Activated B cell treated with CpG ODN at 0.5 μM for 24 hours (primary cell): ENCODE results near the gene THSD4. TPM values are rescaled to one million over a fixed set of nuclear protein-coding genes. Genes with fewer than 3 reads are reported as not detected.

Experiments
- ATAC-seq: fragments of 200-7000 bp; cut with Tn5 transposase; one replicate; pipeline ENCODE4 v1.10.0; 2021; ENCODE audit warnings: low read depth, mild to moderate bottlenecking, moderate library complexity
- CTCF ChIA-PET: fragments of 350-600 bp; sonication (Branson Sonifier 250); formaldehyde crosslinking; loops from one replicate; lab custom pipeline; 2021; ENCODE audit warnings: antibody characterized with exemption; lab: Charles Lee
- POLR2A ChIA-PET: fragments of 350-600 bp; sonication (Branson Sonifier 250); formaldehyde crosslinking; loops from one replicate; lab custom pipeline; 2021; ENCODE audit warnings: antibody characterized with exemption; lab: Charles Lee
- DNase-seq: peaks from one replicate; pipeline ENCODE4 v3.0.0; 2022
- H3K27ac Mint-ChIP-seq: one replicate; pipeline ENCODE4 v1.8.0; 2020; ENCODE audit warnings: mixed read lengths
- H3K27me3 Mint-ChIP-seq: one replicate; pipeline ENCODE4 v1.8.0; 2021; ENCODE audit warnings: mixed read lengths
- H3K36me3 Mint-ChIP-seq: one replicate; pipeline ENCODE4 v1.8.0; 2021; ENCODE audit warnings: low read depth, mixed read lengths
- H3K4me1 Mint-ChIP-seq: one replicate; pipeline ENCODE4 v1.8.0; 2021; ENCODE audit warnings: mixed read lengths
- H3K4me3 Mint-ChIP-seq: one replicate; pipeline ENCODE4 v1.8.0; 2020; ENCODE audit warnings: mild to moderate bottlenecking, mixed read lengths
- H3K9me3 Mint-ChIP-seq: one replicate; pipeline ENCODE4 v1.8.0; 2020; ENCODE audit warnings: mixed read lengths
- CTCF ChIP-seq: fragments of 200-600 bp; IDR thresholded peaks from one replicate; pipeline ENCODE4 v1.8.0; 2022; ENCODE audit warnings: antibody characterized with exemption, mild to moderate bottlenecking
- intact Hi-C: fragments of 100-400 bp; cut with micrococcal nuclease; formaldehyde crosslinking; loops from one replicate; pipeline ENCODE4 v1.15.1; 2024
- total RNA-seq: library from RNA; stranded (reverse); gene quantifications from 2 replicates; pipeline ENCODE4 v1.2.3, GENCODE V29; 2022

The THSD4 gene
- total RNA-seq, 1 donor from 2014 or later, result not detected

DNA sequence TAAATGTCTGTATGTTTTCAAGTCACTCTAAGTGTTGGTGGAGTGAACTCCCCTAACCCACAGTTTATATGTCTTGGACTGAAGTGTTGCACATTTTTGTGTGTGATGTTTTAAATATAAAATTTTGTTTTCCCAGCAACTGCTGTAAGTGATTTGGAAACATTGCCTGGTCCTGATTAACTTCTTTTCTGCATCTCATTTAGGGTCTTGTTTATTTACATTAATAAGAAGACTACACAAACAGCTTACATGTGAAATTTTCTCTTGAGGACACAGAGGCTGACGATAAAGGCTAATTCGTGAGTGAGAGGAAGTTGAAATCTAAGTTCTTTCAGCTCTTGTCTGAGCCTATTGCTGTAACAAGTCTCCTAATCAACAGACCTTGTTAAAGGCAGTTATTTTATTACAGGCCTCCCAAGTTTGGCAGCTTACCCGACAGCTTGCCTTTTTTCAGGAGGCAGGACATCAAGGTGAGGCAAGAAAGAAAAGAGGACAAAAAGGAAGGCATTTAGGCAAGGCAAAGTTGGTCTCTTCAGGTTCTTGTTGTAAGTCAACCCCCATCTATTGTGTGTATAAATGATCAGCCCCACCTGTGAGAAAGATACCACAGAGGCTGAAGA is 517.4 kb downstream of the THSD4 start:
- TF ChIP-seq CTCF, result no peak
- ATAC-seq (no peak), DNase-seq (no peak)
- H3K27me3 Mint-ChIP-seq, result peaks cover 9% of the 10 kb centered on the region
- H3K4me3 Mint-ChIP-seq, result no peak overlapping the region
- H3K36me3 Mint-ChIP-seq, result no peaks in the 10 kb centered on the region
- intact Hi-C loops, result no loop called here
- no peak overlapping the region for H3K27ac Mint-ChIP-seq
- H3K4me1 Mint-ChIP-seq, result no peaks in the 10 kb centered on the region
- ChIA-PET POLR2A (no interaction called here), CTCF (no interaction called here)
- no peaks in the 10 kb centered on the region for H3K9me3 Mint-ChIP-seq

DNA sequence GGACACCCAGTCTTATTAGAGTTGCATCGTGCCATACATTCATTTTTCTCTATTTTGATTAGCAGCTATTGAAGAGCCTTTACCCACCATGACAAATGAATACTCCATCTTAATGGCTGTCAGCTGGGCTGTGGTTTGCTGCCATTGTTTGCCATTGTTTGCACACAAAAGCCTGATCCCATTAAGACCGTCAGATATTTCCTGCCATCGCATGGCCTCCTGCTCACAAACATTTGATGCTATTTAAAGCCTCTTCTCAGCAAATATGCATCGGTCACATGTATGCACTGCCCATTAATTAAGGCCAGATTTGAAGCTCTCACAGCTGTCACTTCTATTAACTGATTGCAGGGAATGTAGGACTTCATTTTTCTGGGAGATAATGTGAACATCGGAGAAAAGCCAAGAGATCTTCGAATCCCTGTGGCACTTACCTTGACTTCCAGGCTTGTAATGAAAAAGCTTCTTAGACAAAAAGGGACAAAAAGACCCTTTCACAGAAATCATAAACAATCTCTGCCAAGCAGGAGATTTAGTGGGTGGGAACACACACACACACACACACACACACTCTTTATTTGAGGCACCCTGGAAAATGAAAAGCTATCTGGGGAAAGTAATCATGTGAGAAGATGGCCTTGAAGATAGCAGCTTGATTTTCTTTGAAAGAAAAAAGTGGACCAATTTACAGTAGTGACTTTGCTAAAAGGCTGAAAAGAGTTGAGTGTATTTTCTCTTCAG is 519.7 kb downstream of the THSD4 start:
- ATAC-seq (no peak), DNase-seq (no peak)
- Mint-ChIP-seq H3K36me3 (no peaks in the 10 kb centered on the region), H3K27ac (no peak overlapping the region), H3K4me3 (no peak overlapping the region), H3K9me3 (no peaks in the 10 kb centered on the region), H3K27me3 (peaks cover 5% of the 10 kb centered on the region), H3K4me1 (no peaks in the 10 kb centered on the region)
- TF ChIP-seq CTCF, result no peak
- CTCF ChIA-PET, result no interaction called here
- POLR2A ChIA-PET, result no interaction called here
- intact Hi-C loops, result no loop called here

GRCh38 chr15:71635735-71636134 is 520.5 kb downstream of the THSD4 start:
- DNase-seq (no peak), ATAC-seq (no peak)
- intact Hi-C loops, result no loop called here
- no peak overlapping the region for H3K27ac Mint-ChIP-seq
- ChIA-PET POLR2A (no interaction called here), CTCF (no interaction called here)
- H3K9me3 Mint-ChIP-seq, result no peaks in the 10 kb centered on the region
- H3K36me3 Mint-ChIP-seq, result no peaks in the 10 kb centered on the region
- TF ChIP-seq CTCF, result no peak
- H3K4me3 Mint-ChIP-seq, result no peak overlapping the region
- H3K27me3 Mint-ChIP-seq, result peaks cover 4% of the 10 kb centered on the region
- H3K4me1 Mint-ChIP-seq, result no peaks in the 10 kb centered on the region

GRCh38 chr15:71638876-71639275 is 523.6 kb downstream of the THSD4 start:
- no peak for DNase-seq
- POLR2A ChIA-PET, result no interaction called here
- no peak for TF ChIP-seq CTCF
- CTCF ChIA-PET, result no interaction called here
- intact Hi-C loops, result no loop called here
- Mint-ChIP-seq H3K9me3 (no peaks in the 10 kb centered on the region), H3K4me3 (no peak overlapping the region), H3K27ac (no peak overlapping the region), H3K36me3 (no peaks in the 10 kb centered on the region), H3K27me3 (peaks cover 4% of the 10 kb centered on the region), H3K4me1 (no peaks in the 10 kb centered on the region)
- no peak for ATAC-seq

- ChIA-PET POLR2A (no interaction called here), CTCF (no interaction called here)
- Mint-ChIP-seq H3K9me3 (no peaks in the 10 kb centered on the region), H3K27ac (no peak overlapping the region), H3K4me3 (no peak overlapping the region), H3K36me3 (no peaks in the 10 kb centered on the region), H3K4me1 (no peaks in the 10 kb centered on the region), H3K27me3 (peaks cover 4% of the 10 kb centered on the region)
- no peak for TF ChIP-seq CTCF
- DNase-seq (no peak), ATAC-seq (no peak)
- intact Hi-C loops, result no loop called here
These were observed 524.2 kb downstream of the THSD4 start for GRCh38 chr15:71639471-71639870.
